H1 (cell line): ENCODE data around the gene CDH11. TPM values are rescaled to one million over a fixed set of nuclear protein-coding genes. Genes with fewer than 3 reads are reported as not detected.
A peak's percentile ranks its signal among the peaks of the same experiment; 100 is the strongest.

ENCODE experiments used
- CTCF ChIA-PET: fragments of 300-600 bp; sonication (Branson Sonifier 250); formaldehyde crosslinking; loops from one replicate; lab custom pipeline; 2021; ENCODE audit not compliant: partially characterized antibody; lab: Charles Lee
- POLR2A ChIA-PET: fragments of 300-600 bp; sonication (Branson Sonifier 250); formaldehyde crosslinking; loops from one replicate; lab custom pipeline; 2021; ENCODE audit warnings: inconsistent platforms; ENCODE audit not compliant: partially characterized antibody; lab: Charles Lee
- DNase-seq, 2 experiments: peaks; one replicate each; pipeline versions ENCODE4 v3.0.0 to v3.0.0-alpha.2; 2010 to 2022; ENCODE audit warnings: low spot score in 2 of 2, low read depth in 1 of 2, mixed read lengths in 1 of 2
- FAIRE-seq: peaks from 2 replicates; lab custom pipeline; 2011; peaks lifted over from hg19 to GRCh38; lab: Jason Lieb, UNC
- H2AFZ ChIP-seq: 2 replicates; pipeline ENCODE4 v1.8.1; 2012; ENCODE audit warnings: low read length, inconsistent platforms
- H2AK5ac ChIP-seq: 2 replicates; pipeline ENCODE4 v1.6.1; 2013; ENCODE audit warnings: low read depth, low read length
- H2BK120ac ChIP-seq: replicated peaks from 2 replicates; pipeline ENCODE3; 2013; ENCODE audit warnings: low read depth, low read length, inconsistent platforms
- H2BK12ac ChIP-seq: 2 replicates; pipeline ENCODE4 v1.6.1; 2013; ENCODE audit warnings: low read depth, low read length
- H2BK15ac ChIP-seq: 2 replicates; pipeline ENCODE4 v1.6.1; 2013; ENCODE audit warnings: low read length
- H2BK20ac ChIP-seq: 2 replicates; pipeline ENCODE4 v1.6.1; 2013; ENCODE audit warnings: low read length
- H2BK5ac ChIP-seq: 2 replicates; pipeline ENCODE4 v1.6.1; 2013; ENCODE audit warnings: low read depth, low read length
- H3K14ac ChIP-seq: 2 replicates; pipeline ENCODE4 v1.6.1; 2013; ENCODE audit warnings: inconsistent platforms; ENCODE audit not compliant: insufficient read length
- H3K18ac ChIP-seq: 2 replicates; pipeline ENCODE4 v1.6.1; 2013; ENCODE audit warnings: low read length; ENCODE audit errors: extremely low read depth
- H3K23ac ChIP-seq: 2 replicates; pipeline ENCODE4 v1.6.1; 2013; ENCODE audit warnings: inconsistent platforms; ENCODE audit not compliant: insufficient read length
- H3K23me2 ChIP-seq: 2 replicates; pipeline ENCODE4 v1.6.1; 2013; ENCODE audit warnings: low read depth, low read length
- H3K27ac ChIP-seq: 2 replicates; pipeline ENCODE4 v1.6.1; 2011; ENCODE audit warnings: low read depth, low read length, inconsistent platforms
- H3K27me3 ChIP-seq, 4 experiments: replicated peaks in 1 of 4; 1 replicate in 1 of 4; 2 replicates in 3 of 4; pipeline versions ENCODE4 v1.6.1 to v1.8.1; 2011 to 2013; ENCODE audit warnings: low read length in 3 of 4, mild to moderate bottlenecking in 3 of 4, inconsistent platforms in 2 of 4, mixed read lengths in 2 of 4, moderate library complexity in 1 of 4; ENCODE audit not compliant: control insufficient read depth in 3 of 4, insufficient read depth in 3 of 4; ENCODE audit errors: extremely low read depth in 1 of 4
- H3K36me3 ChIP-seq, 4 experiments: 2 replicates each; pipeline versions ENCODE4 v1.6.1 to v1.8.1; 2011 to 2013; ENCODE audit warnings: mild to moderate bottlenecking in 4 of 4, low read length in 3 of 4, moderate library complexity in 2 of 4, control low read depth in 1 of 4, inconsistent platforms in 1 of 4; ENCODE audit not compliant: insufficient read depth in 4 of 4, control insufficient read depth in 2 of 4
- H3K4ac ChIP-seq: replicated peaks from 2 replicates; pipeline ENCODE3; 2013; ENCODE audit warnings: low read length, low read depth, mixed read lengths, inconsistent platforms; ENCODE audit not compliant: insufficient read length
- H3K4me1 ChIP-seq, 4 experiments: replicated peaks in 1 of 4; 1 replicate in 1 of 4; 2 replicates in 3 of 4; pipeline versions ENCODE4 v1.6.1 to v1.8.1; 2011 to 2013; ENCODE audit warnings: low read length in 3 of 4, inconsistent platforms in 2 of 4, mixed read lengths in 1 of 4; ENCODE audit not compliant: insufficient read depth in 4 of 4, control insufficient read depth in 3 of 4
- H3K4me2 ChIP-seq, 2 experiments: 2 replicates each; pipeline versions ENCODE4 v1.6.1 to v1.8.1; 2011 to 2013; ENCODE audit warnings: low read depth in 2 of 2, low read length in 2 of 2, control low read depth in 1 of 2, inconsistent platforms in 1 of 2, mild to moderate bottlenecking in 1 of 2; ENCODE audit not compliant: insufficient read depth in 1 of 2
- H3K4me3 ChIP-seq, 4 experiments: fragments of 200-600, 300-600 bp in 1 of 4; sonication (generic), shearing (Covaris generic), sonication (Bioruptor Twin) in 1 of 4; 2 replicates each; pipeline versions ENCODE4 v1.5.1 to v1.8.1; 2011 to 2016; ENCODE audit warnings: low read length in 4 of 4, low read depth in 3 of 4, control low read depth in 2 of 4, inconsistent platforms in 2 of 4, mild to moderate bottlenecking in 2 of 4, mixed read lengths in 1 of 4, moderate library complexity in 1 of 4; ENCODE audit not compliant: insufficient read depth in 2 of 4; ENCODE audit errors: extremely low read depth in 1 of 4
- H3K56ac ChIP-seq: replicated peaks from 2 replicates; pipeline ENCODE3; 2013; ENCODE audit warnings: low read depth, mild to moderate bottlenecking, mixed read lengths, low read length, inconsistent platforms; ENCODE audit not compliant: insufficient read length
- H3K79me1 ChIP-seq: 2 replicates; pipeline ENCODE4 v1.6.1; 2013; ENCODE audit warnings: low read depth, low read length, control low read depth
- H3K79me2 ChIP-seq, 2 experiments: 2 replicates each; pipeline versions ENCODE4 v1.6.1 to v1.8.1; 2012 to 2013; ENCODE audit warnings: low read length in 2 of 2, mild to moderate bottlenecking in 2 of 2, inconsistent platforms in 1 of 2; ENCODE audit not compliant: insufficient read depth in 2 of 2, control insufficient read depth in 1 of 2
- H3K9ac ChIP-seq, 4 experiments: replicated peaks in 1 of 4; 1 replicate in 1 of 4; 2 replicates in 3 of 4; pipeline versions ENCODE4 v1.6.1 to v1.8.1; 2011 to 2013; ENCODE audit warnings: low read depth in 3 of 4, low read length in 3 of 4, control low read depth in 2 of 4, mild to moderate bottlenecking in 2 of 4, moderate library complexity in 2 of 4, inconsistent platforms in 1 of 4; ENCODE audit errors: extremely low read depth in 1 of 4
- H3K9me3 ChIP-seq, 2 experiments: 2 replicates each; pipeline versions ENCODE4 v1.6.1 to v1.8.1; 2012 to 2013; ENCODE audit warnings: mild to moderate bottlenecking in 2 of 2, moderate library complexity in 2 of 2, control low read depth in 1 of 2, inconsistent platforms in 1 of 2, low read depth in 1 of 2, low read length in 1 of 2, mixed read lengths in 1 of 2; ENCODE audit not compliant: insufficient read depth in 2 of 2
- H4K20me1 ChIP-seq, 2 experiments: replicated peaks in 1 of 2; 2 replicates each; pipeline versions ENCODE3 to v1.8.1; 2011 to 2013; ENCODE audit warnings: inconsistent platforms in 2 of 2, low read length in 2 of 2, mild to moderate bottlenecking in 1 of 2; ENCODE audit not compliant: insufficient read depth in 2 of 2, control insufficient read depth in 1 of 2
- H4K5ac ChIP-seq: 2 replicates; pipeline ENCODE4 v1.6.1; 2013; ENCODE audit warnings: low read length, low read depth, mixed read lengths, inconsistent platforms; ENCODE audit not compliant: insufficient read length
- H4K8ac ChIP-seq: 2 replicates; pipeline ENCODE4 v1.8.0; 2013; ENCODE audit warnings: mild to moderate bottlenecking, moderate library complexity, low read length, inconsistent platforms; ENCODE audit not compliant: insufficient read depth; ENCODE audit errors: extremely low read depth
- H4K91ac ChIP-seq: replicated peaks from 2 replicates; pipeline ENCODE3; 2013; ENCODE audit warnings: low read length, mixed read lengths, inconsistent platforms; ENCODE audit not compliant: insufficient read length
- CTBP2 ChIP-seq: IDR thresholded peaks from 2 replicates; pipeline ENCODE4 v1.7.0; 2011; ENCODE audit warnings: borderline replicate concordance, mild to moderate bottlenecking, moderate library complexity, mixed read lengths, low read length; ENCODE audit not compliant: insufficient read depth, insufficient read length
- FOSL1 ChIP-seq: IDR thresholded peaks from 2 replicates; pipeline ENCODE4 v1.6.1; 2011; ENCODE audit warnings: mild to moderate bottlenecking, low read depth, low read length, moderate library complexity; ENCODE audit not compliant: insufficient read depth
- NRF1 ChIP-seq: IDR thresholded peaks from 2 replicates; pipeline ENCODE4 v1.6.1; 2011; ENCODE audit warnings: mild to moderate bottlenecking, low read depth, low read length, improper control_type of control experiment
- TEAD4 ChIP-seq: IDR thresholded peaks from 2 replicates; pipeline ENCODE4 v1.6.1; 2012; ENCODE audit warnings: low read depth, low read length, inconsistent platforms, mixed read lengths
- WGBS, 2 experiments: shearing (Covaris generic) in 1 of 2; methylation state at CpG; one replicate each; pipeline versions ENCODE4 v1.1.6 to v1.1.7; 2013 to 2015; ENCODE audit warnings: low lambda C conversion rate in 2 of 2, mixed read lengths in 2 of 2, inconsistent platforms in 1 of 2, low coverage in 1 of 2, missing lambda C conversion rate in 1 of 2; ENCODE audit not compliant: insufficient replicate concordance in 2 of 2, insufficient coverage in 1 of 2, insufficient read length in 1 of 2; ENCODE audit errors: extremely low coverage in 1 of 2, missing lambda C conversion rate in 1 of 2; 5-methylcytosine and 5-hydroxymethylcytosine counted together
- long read RNA-seq, 2 experiments: library from RNA in 1 of 2; library from capped mRNA in 1 of 2; stranded (forward); transcript quantifications; one replicate each; pipeline ENCODE4 v2.0.0, GENCODE V29; 2021; ENCODE audit warnings: inconsistent platforms in 1 of 2
- polyA minus RNA-seq, 3 experiments: library from RNA; depleted of rRNA, polyadenylated mRNA; stranded (reverse); fragments of >200 nt; gene quantifications; 1 replicate in 2 of 3; 2 replicates in 1 of 3; pipeline ENCODE4 v1.2.3, GENCODE V29; 2011
- polyA plus RNA-seq, 7 experiments: library from polyadenylated mRNA; depleted of rRNA in 3 of 7; stranded (reverse) in 5 of 7; unstranded in 2 of 7; fragments of >200 nt in 5 of 7; fragments of 200-250 nt in 2 of 7; gene quantifications; 1 replicate in 5 of 7; 2 replicates in 1 of 7; 4 replicates in 1 of 7; pipeline versions ENCODE4 v1.2.1 to v1.2.3, GENCODE V29; 2011 to 2013; ENCODE audit warnings: missing spikeins in 2 of 7, mixed read lengths in 2 of 7
- total RNA-seq: library from RNA; stranded (reverse); fragmentation: NEBNext Ultra II Directional; extraction: Animal tissue kit (Norgen Biotek cat#: 25700); gene quantifications from 2 replicates; pipeline ENCODE4 v1.2.1, GENCODE V29; 2021

The CDH11 gene, protein sequence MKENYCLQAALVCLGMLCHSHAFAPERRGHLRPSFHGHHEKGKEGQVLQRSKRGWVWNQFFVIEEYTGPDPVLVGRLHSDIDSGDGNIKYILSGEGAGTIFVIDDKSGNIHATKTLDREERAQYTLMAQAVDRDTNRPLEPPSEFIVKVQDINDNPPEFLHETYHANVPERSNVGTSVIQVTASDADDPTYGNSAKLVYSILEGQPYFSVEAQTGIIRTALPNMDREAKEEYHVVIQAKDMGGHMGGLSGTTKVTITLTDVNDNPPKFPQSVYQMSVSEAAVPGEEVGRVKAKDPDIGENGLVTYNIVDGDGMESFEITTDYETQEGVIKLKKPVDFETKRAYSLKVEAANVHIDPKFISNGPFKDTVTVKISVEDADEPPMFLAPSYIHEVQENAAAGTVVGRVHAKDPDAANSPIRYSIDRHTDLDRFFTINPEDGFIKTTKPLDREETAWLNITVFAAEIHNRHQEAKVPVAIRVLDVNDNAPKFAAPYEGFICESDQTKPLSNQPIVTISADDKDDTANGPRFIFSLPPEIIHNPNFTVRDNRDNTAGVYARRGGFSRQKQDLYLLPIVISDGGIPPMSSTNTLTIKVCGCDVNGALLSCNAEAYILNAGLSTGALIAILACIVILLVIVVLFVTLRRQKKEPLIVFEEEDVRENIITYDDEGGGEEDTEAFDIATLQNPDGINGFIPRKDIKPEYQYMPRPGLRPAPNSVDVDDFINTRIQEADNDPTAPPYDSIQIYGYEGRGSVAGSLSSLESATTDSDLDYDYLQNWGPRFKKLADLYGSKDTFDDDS
- 8.4 and 8.7 TPM in 2 replicates for total RNA-seq
- 3.3 and 6.7 TPM in 2 replicates for polyA plus RNA-seq (2011; rRNA removed)
- 5.5 TPM for polyA plus RNA-seq (2011; cell fraction: cytosol; rRNA removed)
- 8.1 TPM for polyA plus RNA-seq (2011; cell fraction: nucleus; rRNA removed)
- 4.9 to 7.7 TPM (median 6.0 TPM) in 4 replicates for polyA plus RNA-seq (2012, experiment 1 of 2)
- polyA plus RNA-seq (2012, experiment 2 of 2): 0.62 TPM
- polyA plus RNA-seq (2013, experiment 1 of 2): 2.3 TPM
- polyA plus RNA-seq (2013, experiment 2 of 2): 2.3 TPM
- 12.9 and 16.7 TPM in 2 replicates for polyA minus RNA-seq (2011; rRNA and poly(A)+ RNA removed)
- polyA minus RNA-seq (2011; cell fraction: cytosol; rRNA and poly(A)+ RNA removed): 15.4 TPM
- polyA minus RNA-seq (2011; cell fraction: nucleus; rRNA and poly(A)+ RNA removed): 16.4 TPM
- long read RNA-seq, experiment 1, full-length matches to known transcripts: 2 of 5 reads
- long read RNA-seq, experiment 1, partial matches to known transcripts: 1 of 5 reads
- long read RNA-seq, experiment 1, other reads (novel, unspliced or antisense): 2 of 5 reads
- long read RNA-seq, experiment 2: 0 reads

DNA sequence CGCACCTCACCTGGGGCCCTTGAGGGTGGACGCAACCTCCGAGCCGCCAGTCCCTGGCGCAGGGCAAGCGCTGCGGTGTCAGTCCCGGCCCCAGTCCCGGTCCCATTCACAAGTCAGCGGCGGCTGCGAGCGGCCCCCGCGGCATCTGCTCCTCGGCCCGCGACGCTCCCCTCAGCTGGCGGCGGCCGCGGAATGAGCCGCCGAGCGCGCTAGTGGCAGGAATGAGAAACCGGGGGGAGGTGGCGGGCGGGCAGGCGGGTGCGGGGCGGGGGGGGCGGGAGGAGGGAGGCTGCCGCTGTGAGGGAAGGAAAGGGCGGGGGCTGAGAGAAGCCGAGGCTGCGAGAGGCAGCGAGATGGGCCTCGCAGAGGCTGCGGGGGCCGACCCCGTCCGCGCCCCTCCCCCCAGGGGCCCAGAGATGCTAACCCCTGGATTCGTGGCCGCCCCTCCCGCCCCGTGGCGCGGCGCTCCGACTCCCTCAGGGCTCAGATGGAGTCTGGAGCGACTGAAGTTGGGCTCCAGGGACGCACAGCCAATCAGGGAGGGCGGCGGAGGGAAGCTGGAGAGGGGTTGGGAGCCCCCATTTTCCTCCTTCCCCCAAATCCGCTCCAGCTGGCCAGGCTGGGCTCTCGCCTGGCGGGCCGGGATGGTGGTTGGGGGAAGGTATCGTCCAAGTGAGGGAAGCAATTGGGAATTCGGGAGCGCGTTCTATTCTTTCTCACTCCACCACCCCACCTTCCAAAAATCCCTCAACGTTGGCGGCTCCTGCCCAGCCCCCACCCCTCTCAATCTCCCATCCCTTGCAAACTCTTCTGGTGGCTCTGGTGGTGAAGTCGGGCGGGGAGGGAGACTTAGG, at the start of gene CDH11:
CDH11 (minus strand) TSS at position 194 of the 854 bp plus-strand sequence. CDS start 117,194 bp downstream, outside the sequence.
- Histone ChIP-seq H3K23ac (no peak within 1 kb of the TSS), H4K8ac (peak within 1 kb of the TSS; percentile 7; the same call in 1 of the 2 replicates), H2AFZ (peak within 1 kb of the TSS; percentile 51; the same call in 1 of the 2 replicates), H2BK5ac (no peak within 1 kb of the TSS; the same call in 1 of the 2 replicates), H3K14ac (no peak within 1 kb of the TSS), H4K5ac (no peak within 1 kb of the TSS), H2BK120ac (no peak within 1 kb of the TSS), H3K9me3 (no peaks in the 10 kb centered on the region), H3K18ac (peak within 1 kb of the TSS; percentile 43), H3K23me2 (peaks cover 30% of the 10 kb centered on the region), H4K91ac (no peak within 1 kb of the TSS), H3K4ac (no peak within 1 kb of the TSS), H3K56ac (no peak within 1 kb of the TSS), H4K20me1 (peaks cover 2 to 4% of the 10 kb centered on the region in 2 experiments), H3K4me3 (peak within 1 kb of the TSS; percentile 49 to 77 (median 70)), H3K27me3 (peaks cover 21 to 70% (median 54%) of the 10 kb centered on the region in 4 experiments), H3K79me2 (no peaks in the 10 kb centered on the region), H3K79me1 (no peaks in the 10 kb centered on the region), H3K9ac (peak within 1 kb of the TSS in 3 of 4 experiments; percentile 7 to 41 (median 13); a peak in 6 of 7 replicates), H3K4me2 (peak within 1 kb of the TSS; percentile 79 to 99), H2BK12ac (peak within 1 kb of the TSS; percentile 62; the same call in 1 of the 2 replicates), H2BK20ac (no peak within 1 kb of the TSS; the same call in 1 of the 2 replicates), H3K36me3 (no peaks in the 10 kb centered on the region), H3K4me1 (peaks cover 7 to 18% (median 11%) of the 10 kb centered on the region in 4 experiments), H2BK15ac (no peak within 1 kb of the TSS; the same call in 1 of the 2 replicates), H2AK5ac (no peak within 1 kb of the TSS), H3K27ac (no peak within 1 kb of the TSS)
- no peak for FAIRE-seq
- ChIA-PET POLR2A (interaction anchor here (0.5 to 2.1 kb wide), 4 partner anchors 19 to 480 kb away, joined by 3 to 15 read pairs (median 4); no protein-coding TSS in a partner anchor), CTCF (interaction anchor here (0.6 to 1.7 kb wide), 6 partner anchors 14 to 1434 kb away, joined by 3 to 4 read pairs (median 3); no protein-coding TSS in a partner anchor)
- 2% methylated on average over 24 of the region's 69 CpGs; no CpG with 5 or more reads in 1 of the 2 experiments for WGBS, 2 experiments
- peak in 1 of 2 experiments; percentile 81 for DNase-seq
- TF ChIP-seq FOSL1 (no peak), CTBP2 (peak; percentile 33), TEAD4 (peak; percentile 68), NRF1 (no peak)
